HL-60 (cell line): ENCODE results near the gene ZNF768.

Experiments used
- DNase-seq, 2 experiments: peaks; one replicate each; pipeline ENCODE4 v3.0.0-alpha.2; 2010 to 2020; ENCODE audit warnings: low read depth in 1 of 2, low spot score in 1 of 2
- H3K27ac ChIP-seq: fragments of 250-450 bp; sonication (Bioruptor Pico); replicated peaks from 2 replicates; pipeline ENCODE4 v1.5.1; 2020; ENCODE audit warnings: mild to moderate bottlenecking, moderate library complexity
- H3K27me3 ChIP-seq: fragments of 250-450 bp; sonication (Bioruptor Pico); 2 replicates; pipeline ENCODE4 v1.5.1; 2021; ENCODE audit warnings: mild to moderate bottlenecking, moderate library complexity; ENCODE audit not compliant: insufficient read depth, poor library complexity, severe bottlenecking
- H3K4me3 ChIP-seq: replicated peaks from 2 replicates; pipeline ENCODE4 v1.5.1; 2011; ENCODE audit warnings: mild to moderate bottlenecking, control low read depth, low read length; ENCODE audit not compliant: insufficient read depth
- CTCF ChIP-seq: IDR thresholded peaks from one replicate; pipeline ENCODE4 v1.5.1; 2011; ENCODE audit warnings: low read length, control low read depth, inconsistent platforms; ENCODE audit not compliant: insufficient read depth
- GABPA ChIP-seq: IDR thresholded peaks from 2 replicates; pipeline ENCODE4 v1.6.1; 2012; ENCODE audit warnings: low read depth
- POLR2AphosphoS5 ChIP-seq: IDR thresholded peaks from 2 replicates; pipeline ENCODE4 v1.6.1; 2012; ENCODE audit warnings: low read depth
- REST ChIP-seq: IDR thresholded peaks from 2 replicates; pipeline ENCODE4 v1.6.1; 2012; ENCODE audit warnings: low read depth; ENCODE audit not compliant: insufficient replicate concordance
- SPI1 ChIP-seq: IDR thresholded peaks from 2 replicates; pipeline ENCODE4 v1.6.1; 2012; ENCODE audit warnings: low read depth, mild to moderate bottlenecking, borderline replicate concordance

The ZNF768 gene

GRCh38 chr16:30556125-30556473, 29.7 kb upstream of the ZNF768 start:
- Histone ChIP-seq H3K27ac (no peak overlapping the region), H3K4me3 (no peak overlapping the region), H3K27me3 (no peaks in the 10 kb centered on the region)
- TF ChIP-seq SPI1 (no peak), GABPA (no peak), POLR2AphosphoS5 (no peak), CTCF (no peak), REST (no peak)
- no peak for DNase-seq

GRCh38 chr16:30555315-30556124, 29.2 kb upstream of the ZNF768 start:
- H3K27me3 ChIP-seq, result no peaks in the 10 kb centered on the region
- H3K27ac ChIP-seq, result no peak overlapping the region
- H3K4me3 ChIP-seq, result no peak overlapping the region
- TF ChIP-seq GABPA, result no peak
- no peak for TF ChIP-seq POLR2AphosphoS5
- no peak for TF ChIP-seq REST
- no peak for TF ChIP-seq SPI1
- no peak for TF ChIP-seq CTCF
- DNase-seq, result no peak

- Histone ChIP-seq H3K4me3 (no peak overlapping the region), H3K27ac (no peak overlapping the region), H3K27me3 (no peaks in the 10 kb centered on the region)
- TF ChIP-seq REST (no peak), POLR2AphosphoS5 (no peak), CTCF (no peak), GABPA (no peak), SPI1 (no peak)
- DNase-seq, result no peak
Measured at GRCh38 chr16:30554557-30555314, 28.4 kb upstream of the ZNF768 start.
